WI38 (cell line): ENCODE results near the gene WNT10A.

Source experiments
- H3K4me3 ChIP-seq: 2 replicates; pipeline ENCODE4 v1.5.1; 2011; ENCODE audit warnings: low read depth, mild to moderate bottlenecking, control low read depth, low read length
- CTCF ChIP-seq: IDR thresholded peaks from 2 replicates; pipeline ENCODE4 v1.5.1; 2012; ENCODE audit warnings: low read depth, mild to moderate bottlenecking, control low read depth, low read length

WNT10A gene

GRCh38 chr2:218895326-218895725 lies 14.7 kb downstream of the WNT10A start:
- no peak overlapping the region for H3K4me3 ChIP-seq
- TF ChIP-seq CTCF = no peak

GRCh38 chr2:218895759-218896500 lies 15.3 kb downstream of the WNT10A start:
- no peak overlapping the region for H3K4me3 ChIP-seq
- TF ChIP-seq CTCF = no peak

- TF ChIP-seq CTCF = no peak
- H3K4me3 ChIP-seq = no peak overlapping the region
Measured at GRCh38 chr2:218896501-218897393, 16.1 kb downstream of the WNT10A start.

- TF ChIP-seq CTCF = no peak
- no peak overlapping the region for H3K4me3 ChIP-seq
Measured at GRCh38 chr2:218897394-218898108, 16.9 kb downstream of the WNT10A start.

- TF ChIP-seq CTCF = peak; percentile 85
- no peak overlapping the region for H3K4me3 ChIP-seq
Measured at GRCh38 chr2:218898109-218898878, 17.6 kb downstream of the WNT10A start.

- TF ChIP-seq CTCF = no peak
- H3K4me3 ChIP-seq = no peak overlapping the region
Measured at GRCh38 chr2:218899147-218899546, 18.5 kb downstream of the WNT10A start.
